Posterior vena cava (tissue), 2 donors: Measurements from ENCODE around the gene SPTSSB. TPM values are rescaled to one million over a fixed set of nuclear protein-coding genes. Genes with fewer than 3 reads are reported as not detected.
A peak's percentile ranks its signal among the peaks of the same experiment; 100 is the strongest.

Source experiments
- DNase-seq: peaks from one replicate; pipeline ENCODE4 v3.0.0-alpha.2; 2020; ENCODE audit warnings: low spot score
- intact Hi-C, 2 donors: fragments of 100-400 bp; cut with DNase I; formaldehyde crosslinking; loops; one replicate each; pipeline versions ENCODE4 v1.14.1 to v1.14.2; 2022 to 2023
- long read RNA-seq, 2 donors: library from polyadenylated mRNA; unstranded; transcript quantifications; one replicate each; pipeline ENCODE4 v2.0.0, GENCODE V29; 2020 to 2021
- total RNA-seq, 2 donors: library from RNA; stranded (reverse); fragmentation: NEBNext Ultra II Directional; extraction: Animal tissue kit (Norgen Biotek cat#: 25700); gene quantifications; one replicate each; pipeline ENCODE4 v1.2.1, GENCODE V29; 2021
- donor health status: DM: yes; HTN: yes; CAD: no.
- donor health status: DM: yes; HTN: yes; CAD: no.

Gene SPTSSB
- not detected for total RNA-seq
- long read RNA-seq, donor 1 = 0 reads
- long read RNA-seq, donor 2 = 0 reads

- intact Hi-C loops = no loop called here
- DNase-seq = no peak
These were observed at the start of gene SPTSSB for GRCh38 chr3:161371441-161372320. Gene SPTSSB, minus strand, starts transcription at chr3:161371517. Its CDS starts 25,194 bp downstream, at chr3:161346323.

GRCh38 chr3:161420746-161421145 lies 49.4 kb upstream of the SPTSSB start:
- DNase-seq = no peak
- intact Hi-C loops = loop anchor here (5.0 kb wide), 2 partner anchors 143 to 148 kb away; no protein-coding TSS in a partner anchor

GRCh38 chr3:161419555-161420333 lies 48.4 kb upstream of the SPTSSB start:
- intact Hi-C loops = loop anchor here (5.0 kb wide), 2 partner anchors 142 to 147 kb away; no protein-coding TSS in a partner anchor
- no peak for DNase-seq

GRCh38 chr3:161415506-161416231 lies 44.4 kb upstream of the SPTSSB start:
- no peak for DNase-seq
- intact Hi-C loops = no loop called here

- DNase-seq = no peak
- intact Hi-C loops = no loop called here
These were observed 43.6 kb upstream of the SPTSSB start for GRCh38 chr3:161414907-161415306.

GRCh38 chr3:161413855-161414210 lies 42.5 kb upstream of the SPTSSB start:
- DNase-seq = no peak
- intact Hi-C loops = no loop called here

- peak; percentile 81 for DNase-seq
- intact Hi-C loops = no loop called here
These were observed 42.0 kb upstream of the SPTSSB start for GRCh38 chr3:161413127-161413854.

GRCh38 chr3:161412123-161412522 lies 40.8 kb upstream of the SPTSSB start:
- intact Hi-C loops = no loop called here
- no peak for DNase-seq

GRCh38 chr3:161409858-161410257 lies 38.5 kb upstream of the SPTSSB start:
- intact Hi-C loops = no loop called here
- DNase-seq = no peak

- intact Hi-C loops = no loop called here
- DNase-seq = no peak
These were observed 37.8 kb upstream of the SPTSSB start for GRCh38 chr3:161409069-161409468.

- no peak for DNase-seq
- intact Hi-C loops = no loop called here
These were observed 35.6 kb upstream of the SPTSSB start for GRCh38 chr3:161406594-161407555.

- intact Hi-C loops = no loop called here
- DNase-seq = no peak
These were observed 34.5 kb upstream of the SPTSSB start for GRCh38 chr3:161405836-161406235.

- intact Hi-C loops = no loop called here
These were observed 33.8 kb upstream of the SPTSSB start for GRCh38 chr3:161405087-161405486.

GRCh38 chr3:161403251-161403650 lies 31.9 kb upstream of the SPTSSB start:
- no peak for DNase-seq
- intact Hi-C loops = no loop called here

More at GRCh38 chr3:161405087-161405486, 33.8 kb upstream of the SPTSSB start:
- DNase-seq = no peak

- no peak for DNase-seq
- intact Hi-C loops = no loop called here
These were observed 30.1 kb upstream of the SPTSSB start for GRCh38 chr3:161401389-161401788.

- no peak for DNase-seq
- intact Hi-C loops = no loop called here
These were observed 29.3 kb upstream of the SPTSSB start for GRCh38 chr3:161400650-161401049.

- no peak for DNase-seq
- intact Hi-C loops = no loop called here
These were observed 24.0 kb upstream of the SPTSSB start for GRCh38 chr3:161395115-161396012.
